HCT116 (cell line): ENCODE data around the gene LMNA. TPM values are rescaled to one million over a fixed set of nuclear protein-coding genes. Genes with fewer than 3 reads are reported as not detected.
A peak's percentile ranks its signal among the peaks of the same experiment; 100 is the strongest.

Experiments
- ATAC-seq: fragments of 200-7000 bp; cut with Tn5 transposase; 2 replicates; pipeline ENCODE4 v1.9.1; 2020; ENCODE audit warnings: mild to moderate bottlenecking, moderate library complexity
- BruUV-seq: library from RNA; stranded (reverse); fragments of 400-500 nt; replicated peaks from 2 replicates; lab custom pipeline; 2021; lab: Mats Ljungman, UMichigan
- CTCF ChIA-PET: fragments of 300-600 bp; sonication (Branson Sonifier 250); formaldehyde crosslinking; loops from one replicate; lab custom pipeline; 2021; ENCODE audit warnings: antibody characterized with exemption; lab: Charles Lee
- POLR2A ChIA-PET: fragments of 300-600, 350-600 bp; sonication (Branson Sonifier 250); formaldehyde crosslinking; loops from one replicate; lab custom pipeline; 2021; ENCODE audit warnings: antibody characterized with exemption; lab: Charles Lee
- RAD21 ChIA-PET, 2 experiments: fragments of 300-600 bp; sonication (Branson Sonifier 250); formaldehyde crosslinking; loops; one replicate each; lab custom pipeline; 2023; ENCODE audit warnings: low total read pairs in 2 of 2; ENCODE audit not compliant: uncharacterized antibody in 2 of 2, unreplicated experiment in 2 of 2, low non-redundant PET in 1 of 2; lab: Charles Lee
- DNase-seq: peaks from one replicate; pipeline ENCODE4 v3.0.0-alpha.2; 2010; ENCODE audit warnings: low read depth, low spot score
- H2AFZ ChIP-seq: fragments of 200-600 bp; shearing (Covaris generic), sonication (generic); 2 replicates; pipeline ENCODE4 v1.6.1; 2017; ENCODE audit warnings: low read depth, mixed run types, mixed read lengths, antibody characterized with exemption, low read length; ENCODE audit not compliant: poor library complexity, severe bottlenecking
- H3K27ac ChIP-seq: 2 replicates; pipeline ENCODE4 v1.5.1; 2012; ENCODE audit warnings: low read depth, low read length
- H3K27me3 ChIP-seq: fragments of 200-600 bp; sonication (generic); 2 replicates; pipeline ENCODE4 v1.6.1; 2016; ENCODE audit warnings: mixed run types, low read length, mixed read lengths; ENCODE audit not compliant: insufficient read depth
- H3K36me3 ChIP-seq, 2 experiments: fragments of 200-500 bp in 1 of 2; fragments of 200-600 bp in 1 of 2; sonication (Bioruptor generic) in 1 of 2; sonication (generic) in 1 of 2; 2 replicates each; pipeline versions ENCODE4 v1.5.1 to v1.6.1; 2014 to 2016; ENCODE audit warnings: low read length in 2 of 2, inconsistent platforms in 1 of 2, mixed read lengths in 1 of 2, mixed run types in 1 of 2; ENCODE audit not compliant: insufficient read depth in 2 of 2, control insufficient read depth in 1 of 2
- H3K4me1 ChIP-seq, 2 experiments: fragments of 200-600 bp in 1 of 2; sonication (generic) in 1 of 2; 2 replicates each; pipeline versions ENCODE4 v1.5.1 to v1.6.1; 2012 to 2017; ENCODE audit warnings: low read length in 2 of 2, inconsistent platforms in 1 of 2, mild to moderate bottlenecking in 1 of 2, mixed read lengths in 1 of 2, mixed run types in 1 of 2, moderate library complexity in 1 of 2; ENCODE audit not compliant: insufficient read depth in 2 of 2, control insufficient read depth in 1 of 2
- H3K4me2 ChIP-seq: fragments of 200-600 bp; sonication (generic); 2 replicates; pipeline ENCODE4 v1.6.1; 2017; ENCODE audit warnings: mixed run types, low read length, mixed read lengths
- H3K4me3 ChIP-seq, 2 experiments: fragments of 200-600 bp in 1 of 2; sonication (generic) in 1 of 2; replicated peaks in 1 of 2; 2 replicates each; pipeline ENCODE4 v1.5.1; 2011 to 2016; ENCODE audit warnings: low read length in 2 of 2, control low read depth in 1 of 2, low read depth in 1 of 2, mild to moderate bottlenecking in 1 of 2, mixed read lengths in 1 of 2, mixed run types in 1 of 2
- H3K79me2 ChIP-seq: fragments of 200-600 bp; sonication (generic); 2 replicates; pipeline ENCODE4 v1.6.1; 2017; ENCODE audit warnings: mild to moderate bottlenecking, mixed run types, low read length, moderate library complexity, mixed read lengths; ENCODE audit not compliant: insufficient read depth
- H3K9ac ChIP-seq: fragments of 200-600 bp; sonication (generic); 2 replicates; pipeline ENCODE4 v1.6.1; 2016; ENCODE audit warnings: low read length, mixed read lengths
- H3K9me2 ChIP-seq: fragments of 200-600 bp; sonication (generic), shearing (Covaris generic); 2 replicates; pipeline ENCODE4 v1.6.1; 2017; ENCODE audit warnings: mixed run types, mild to moderate bottlenecking, moderate library complexity; ENCODE audit not compliant: insufficient read depth
- H3K9me3 ChIP-seq, 2 experiments: fragments of 200-500 bp in 1 of 2; fragments of 200-600 bp in 1 of 2; sonication (Bioruptor generic) in 1 of 2; sonication (generic) in 1 of 2; 2 replicates each; pipeline ENCODE4 v1.6.1; 2014 to 2017; ENCODE audit warnings: low read length in 2 of 2, mixed read lengths in 2 of 2, inconsistent platforms in 1 of 2, low read depth in 1 of 2, mild to moderate bottlenecking in 1 of 2, mixed run types in 1 of 2, moderate library complexity in 1 of 2; ENCODE audit not compliant: control insufficient read depth in 1 of 2, insufficient read depth in 1 of 2
- H4K20me1 ChIP-seq: fragments of 200-600 bp; sonication (generic), shearing (Covaris generic); 2 replicates; pipeline ENCODE4 v1.6.1; 2017; ENCODE audit warnings: mixed run types, mild to moderate bottlenecking, moderate library complexity; ENCODE audit not compliant: insufficient read depth
- CBX3 ChIP-seq: IDR thresholded peaks from 2 replicates; pipeline ENCODE4 v1.6.1; 2012; ENCODE audit warnings: low read depth
- CEBPB ChIP-seq: IDR thresholded peaks from 2 replicates; pipeline ENCODE4 v1.6.1; 2012; ENCODE audit warnings: low read depth
- EZH2 ChIP-seq: fragments of 200-600 bp; sonication (generic); IDR thresholded peaks from 2 replicates; pipeline ENCODE4 v1.6.1; 2017; ENCODE audit warnings: antibody characterized with exemption, mixed run types
- EZH2phosphoT487 ChIP-seq: fragments of 200-600 bp; IDR thresholded peaks from 2 replicates; pipeline ENCODE4 v1.6.1; 2018; ENCODE audit warnings: antibody characterized with exemption, borderline replicate concordance
- FOSL1 ChIP-seq: IDR thresholded peaks from 2 replicates; pipeline ENCODE4 v1.6.1; 2012; ENCODE audit warnings: low read depth
- JUND ChIP-seq: IDR thresholded peaks from 2 replicates; pipeline ENCODE4 v1.6.1; 2012
- POLR2A ChIP-seq: IDR thresholded peaks from 2 replicates; pipeline ENCODE4 v1.7.0; 2011; ENCODE audit warnings: borderline replicate concordance; ENCODE audit not compliant: insufficient read depth, insufficient read length; ENCODE audit errors: extremely low read depth
- POLR2AphosphoS5 ChIP-seq: IDR thresholded peaks from 2 replicates; pipeline ENCODE4 v1.6.1; 2011; ENCODE audit warnings: mild to moderate bottlenecking, low read depth, low read length, moderate library complexity
- RAD21 ChIP-seq: IDR thresholded peaks from 2 replicates; pipeline ENCODE4 v1.6.1; 2012; ENCODE audit warnings: low read depth, mild to moderate bottlenecking
- SIN3A ChIP-seq: IDR thresholded peaks from 2 replicates; pipeline ENCODE4 v1.6.1; 2012; ENCODE audit warnings: low read depth
- SP1 ChIP-seq: IDR thresholded peaks from 2 replicates; pipeline ENCODE4 v1.6.1; 2012; ENCODE audit warnings: low read depth
- TCF7L2 ChIP-seq: IDR thresholded peaks from 2 replicates; pipeline ENCODE4 v1.7.0; 2011; ENCODE audit warnings: borderline replicate concordance, inconsistent platforms; ENCODE audit not compliant: insufficient read depth, insufficient read length; ENCODE audit errors: extremely low read depth
- YY1 ChIP-seq: IDR thresholded peaks from 2 replicates; pipeline ENCODE4 v1.6.1; 2011; ENCODE audit warnings: low read length, low read depth, moderate library complexity, mild to moderate bottlenecking; ENCODE audit not compliant: insufficient replicate concordance; ENCODE audit errors: extremely low read depth
- ZFX ChIP-seq: fragments of 450-650 bp; IDR thresholded peaks from 2 replicates; pipeline ENCODE4 v1.6.1; 2017
- ZNF274 ChIP-seq: fragments of 200-500 bp; sonication (Bioruptor generic); IDR thresholded peaks from 2 replicates; pipeline ENCODE4 v1.6.1; 2014; ENCODE audit warnings: mild to moderate bottlenecking, low read depth, low read length, inconsistent platforms
- intact Hi-C: fragments of 100-400 bp; cut with micrococcal nuclease; formaldehyde crosslinking; loops from 2 replicates; pipeline ENCODE4 v1.10.0; 2022
- total RNA-seq: library from RNA; stranded (reverse); gene quantifications from one replicate; pipeline ENCODE4 v1.2.1, GENCODE V29; 2021; ENCODE audit not compliant: unreplicated experiment
- TF ChIP-seq, protein P1 (sequence below): IDR thresholded peaks from 2 replicates; pipeline ENCODE4 v1.6.1; 2012
- TF ChIP-seq, protein P2 (sequence below): IDR thresholded peaks from 2 replicates; pipeline ENCODE4 v1.6.1; 2012; ENCODE audit warnings: low read depth
- TF ChIP-seq, protein P3 (sequence below): IDR thresholded peaks from 2 replicates; pipeline ENCODE4 v1.6.1; 2011; ENCODE audit warnings: mild to moderate bottlenecking, low read length, moderate library complexity; ENCODE audit not compliant: insufficient replicate concordance; ENCODE audit errors: extremely low read depth
- TF ChIP-seq, protein P4 (sequence below): IDR thresholded peaks from 2 replicates; pipeline ENCODE4 v1.6.1; 2012
- TF ChIP-seq, protein P5 (sequence below), 3 experiments: fragments of 200-600 bp in 1 of 3; sonication (generic) in 1 of 3; IDR thresholded peaks in 2 of 3; conservative IDR thresholded peaks in 1 of 3; 2 replicates each; pipeline ENCODE4 v1.5.1; 2012 to 2017; ENCODE audit warnings: low read depth in 2 of 3, low read length in 2 of 3, antibody characterized with exemption in 1 of 3, borderline replicate concordance in 1 of 3, control low read depth in 1 of 3, mild to moderate bottlenecking in 1 of 3, mixed read lengths in 1 of 3, mixed run types in 1 of 3, moderate library complexity in 1 of 3; ENCODE audit not compliant: insufficient read depth in 1 of 3

Gene LMNA
- total RNA-seq, 1 experiment from 2014 or later, result 528 TPM

DNA sequence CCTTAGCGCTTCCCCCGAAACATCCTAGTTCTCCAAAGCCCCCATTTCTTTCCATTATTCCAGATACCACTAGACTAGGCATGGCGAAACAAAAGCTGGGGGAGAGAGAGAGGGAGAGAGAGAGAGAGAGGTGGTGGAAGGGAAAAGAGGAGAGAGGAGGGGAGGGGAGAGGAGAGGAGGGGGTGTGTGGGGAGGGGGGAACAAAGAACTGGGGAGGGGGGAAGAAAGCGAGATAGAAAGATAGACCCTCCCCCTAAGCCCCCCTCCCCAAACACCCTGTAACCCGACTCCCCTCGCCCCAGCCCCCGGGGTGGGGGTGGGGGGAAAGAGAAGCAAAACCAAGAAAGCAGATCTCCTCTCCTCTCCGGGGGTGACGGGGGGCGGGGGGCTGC, 32.6 kb upstream of the LMNA start:
- no peak overlapping the region for H2AFZ ChIP-seq
- peak overlapping the region; percentile 72 for H3K9ac ChIP-seq
- BruUV-seq, result no TSS peak
- no peaks in the 10 kb centered on the region for H3K9me2 ChIP-seq
- no peaks in the 10 kb centered on the region for H3K9me3 ChIP-seq
- ChIA-PET CTCF (interaction anchor here (1.1 to 1.3 kb wide), 3 partner anchors 15 to 131 kb away, joined by 3 to 4 read pairs (median 3); partner anchors contain the start of gene PMF1), RAD21 (no interaction called here)
- no peaks in the 10 kb centered on the region for H4K20me1 ChIP-seq
- no peak for ATAC-seq
- no peak for DNase-seq
- H3K79me2 ChIP-seq, result no peaks in the 10 kb centered on the region
- H3K27ac ChIP-seq, result peak overlapping the region; percentile 15; the same call in 1 of the 2 replicates
- H3K4me3 ChIP-seq, result peak overlapping the region; percentile 73 to 81
- intact Hi-C loops, result no loop called here
- H3K36me3 ChIP-seq, result no peaks in the 10 kb centered on the region
- peak overlapping the region; percentile 96 for H3K4me2 ChIP-seq
- TF ChIP-seq YY1 (no peak), CBX3 (no peak), ZNF274 (no peak), RAD21 (no peak), ZFX (no peak), SIN3A (no peak), JUND (no peak), TCF7L2 (no peak), FOSL1 (no peak), SP1 (no peak), EZH2 (no peak), POLR2AphosphoS5 (no peak), EZH2phosphoT487 (no peak), POLR2A (no peak), CEBPB (no peak)
- TF ChIP-seq, protein P1, sequence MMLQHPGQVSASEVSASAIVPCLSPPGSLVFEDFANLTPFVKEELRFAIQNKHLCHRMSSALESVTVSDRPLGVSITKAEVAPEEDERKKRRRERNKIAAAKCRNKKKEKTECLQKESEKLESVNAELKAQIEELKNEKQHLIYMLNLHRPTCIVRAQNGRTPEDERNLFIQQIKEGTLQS, result no peak
- TF ChIP-seq, protein P2, sequence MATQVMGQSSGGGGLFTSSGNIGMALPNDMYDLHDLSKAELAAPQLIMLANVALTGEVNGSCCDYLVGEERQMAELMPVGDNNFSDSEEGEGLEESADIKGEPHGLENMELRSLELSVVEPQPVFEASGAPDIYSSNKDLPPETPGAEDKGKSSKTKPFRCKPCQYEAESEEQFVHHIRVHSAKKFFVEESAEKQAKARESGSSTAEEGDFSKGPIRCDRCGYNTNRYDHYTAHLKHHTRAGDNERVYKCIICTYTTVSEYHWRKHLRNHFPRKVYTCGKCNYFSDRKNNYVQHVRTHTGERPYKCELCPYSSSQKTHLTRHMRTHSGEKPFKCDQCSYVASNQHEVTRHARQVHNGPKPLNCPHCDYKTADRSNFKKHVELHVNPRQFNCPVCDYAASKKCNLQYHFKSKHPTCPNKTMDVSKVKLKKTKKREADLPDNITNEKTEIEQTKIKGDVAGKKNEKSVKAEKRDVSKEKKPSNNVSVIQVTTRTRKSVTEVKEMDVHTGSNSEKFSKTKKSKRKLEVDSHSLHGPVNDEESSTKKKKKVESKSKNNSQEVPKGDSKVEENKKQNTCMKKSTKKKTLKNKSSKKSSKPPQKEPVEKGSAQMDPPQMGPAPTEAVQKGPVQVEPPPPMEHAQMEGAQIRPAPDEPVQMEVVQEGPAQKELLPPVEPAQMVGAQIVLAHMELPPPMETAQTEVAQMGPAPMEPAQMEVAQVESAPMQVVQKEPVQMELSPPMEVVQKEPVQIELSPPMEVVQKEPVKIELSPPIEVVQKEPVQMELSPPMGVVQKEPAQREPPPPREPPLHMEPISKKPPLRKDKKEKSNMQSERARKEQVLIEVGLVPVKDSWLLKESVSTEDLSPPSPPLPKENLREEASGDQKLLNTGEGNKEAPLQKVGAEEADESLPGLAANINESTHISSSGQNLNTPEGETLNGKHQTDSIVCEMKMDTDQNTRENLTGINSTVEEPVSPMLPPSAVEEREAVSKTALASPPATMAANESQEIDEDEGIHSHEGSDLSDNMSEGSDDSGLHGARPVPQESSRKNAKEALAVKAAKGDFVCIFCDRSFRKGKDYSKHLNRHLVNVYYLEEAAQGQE, result no peak
- TF ChIP-seq, protein P3, sequence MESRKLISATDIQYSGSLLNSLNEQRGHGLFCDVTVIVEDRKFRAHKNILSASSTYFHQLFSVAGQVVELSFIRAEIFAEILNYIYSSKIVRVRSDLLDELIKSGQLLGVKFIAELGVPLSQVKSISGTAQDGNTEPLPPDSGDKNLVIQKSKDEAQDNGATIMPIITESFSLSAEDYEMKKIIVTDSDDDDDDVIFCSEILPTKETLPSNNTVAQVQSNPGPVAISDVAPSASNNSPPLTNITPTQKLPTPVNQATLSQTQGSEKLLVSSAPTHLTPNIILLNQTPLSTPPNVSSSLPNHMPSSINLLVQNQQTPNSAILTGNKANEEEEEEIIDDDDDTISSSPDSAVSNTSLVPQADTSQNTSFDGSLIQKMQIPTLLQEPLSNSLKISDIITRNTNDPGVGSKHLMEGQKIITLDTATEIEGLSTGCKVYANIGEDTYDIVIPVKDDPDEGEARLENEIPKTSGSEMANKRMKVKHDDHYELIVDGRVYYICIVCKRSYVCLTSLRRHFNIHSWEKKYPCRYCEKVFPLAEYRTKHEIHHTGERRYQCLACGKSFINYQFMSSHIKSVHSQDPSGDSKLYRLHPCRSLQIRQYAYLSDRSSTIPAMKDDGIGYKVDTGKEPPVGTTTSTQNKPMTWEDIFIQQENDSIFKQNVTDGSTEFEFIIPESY, result no peak
- TF ChIP-seq, protein P4, sequence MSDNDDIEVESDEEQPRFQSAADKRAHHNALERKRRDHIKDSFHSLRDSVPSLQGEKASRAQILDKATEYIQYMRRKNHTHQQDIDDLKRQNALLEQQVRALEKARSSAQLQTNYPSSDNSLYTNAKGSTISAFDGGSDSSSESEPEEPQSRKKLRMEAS, result no peak
- TF ChIP-seq, protein P5, sequence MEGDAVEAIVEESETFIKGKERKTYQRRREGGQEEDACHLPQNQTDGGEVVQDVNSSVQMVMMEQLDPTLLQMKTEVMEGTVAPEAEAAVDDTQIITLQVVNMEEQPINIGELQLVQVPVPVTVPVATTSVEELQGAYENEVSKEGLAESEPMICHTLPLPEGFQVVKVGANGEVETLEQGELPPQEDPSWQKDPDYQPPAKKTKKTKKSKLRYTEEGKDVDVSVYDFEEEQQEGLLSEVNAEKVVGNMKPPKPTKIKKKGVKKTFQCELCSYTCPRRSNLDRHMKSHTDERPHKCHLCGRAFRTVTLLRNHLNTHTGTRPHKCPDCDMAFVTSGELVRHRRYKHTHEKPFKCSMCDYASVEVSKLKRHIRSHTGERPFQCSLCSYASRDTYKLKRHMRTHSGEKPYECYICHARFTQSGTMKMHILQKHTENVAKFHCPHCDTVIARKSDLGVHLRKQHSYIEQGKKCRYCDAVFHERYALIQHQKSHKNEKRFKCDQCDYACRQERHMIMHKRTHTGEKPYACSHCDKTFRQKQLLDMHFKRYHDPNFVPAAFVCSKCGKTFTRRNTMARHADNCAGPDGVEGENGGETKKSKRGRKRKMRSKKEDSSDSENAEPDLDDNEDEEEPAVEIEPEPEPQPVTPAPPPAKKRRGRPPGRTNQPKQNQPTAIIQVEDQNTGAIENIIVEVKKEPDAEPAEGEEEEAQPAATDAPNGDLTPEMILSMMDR (IDR thresholded peaks at IDR 0.05 in 2 of 3, conservative IDR thresholded peaks at IDR 0.05 in 1 of 3; ENCODE audit: borderline replicate concordance in 1 of 3, insufficient read depth in 1 of 3, low read depth in 2 of 3, low read length in 2 of 3), result no peak
- TF ChIP-seq, all 23 proteins: peak for 0
- peaks cover 10 to 32% of the 10 kb centered on the region in 2 experiments; a peak in 3 of 4 replicates for H3K4me1 ChIP-seq
- no peaks in the 10 kb centered on the region for H3K27me3 ChIP-seq
- POLR2A ChIA-PET, result no interaction called here
